Lung (tissue), 12 donors: ENCODE data around the gene ENTPD5. TPM values are rescaled to one million over a fixed set of nuclear protein-coding genes. Genes with fewer than 3 reads are reported as not detected.

ENCODE experiments used
- ATAC-seq: fragments of 200-7000 bp; cut with Tn5 transposase; one replicate; pipeline ENCODE4 v1.9.1; 2020; ENCODE audit warnings: moderate number of reproducible peaks; ENCODE audit not compliant: insufficient read depth, low FRiP score
- DNase-seq, 3 donors: peaks; one replicate each; pipeline ENCODE4 v3.0.0-alpha.2; 2013 to 2017
- H3K27ac ChIP-seq, 2 donors: one replicate each; pipeline ENCODE4 v1.5.1; 2013; ENCODE audit warnings: mild to moderate bottlenecking in 2 of 2, moderate library complexity in 2 of 2, control low read depth in 1 of 2, inconsistent platforms in 1 of 2, low read depth in 1 of 2, low read length in 1 of 2
- H3K27me3 ChIP-seq, 3 donors: one replicate each; pipeline ENCODE4 v1.5.1; 2013; ENCODE audit warnings: low read length in 2 of 3; ENCODE audit not compliant: control insufficient read depth in 3 of 3, insufficient read depth in 3 of 3
- H3K36me3 ChIP-seq, 4 donors: one replicate each; pipeline ENCODE4 v1.5.1; 2013; ENCODE audit warnings: low read length in 4 of 4, mild to moderate bottlenecking in 1 of 4, moderate library complexity in 1 of 4; ENCODE audit not compliant: control insufficient read depth in 4 of 4, insufficient read depth in 4 of 4
- H3K4me1 ChIP-seq, 5 donors: one replicate each; pipeline ENCODE4 v1.5.1; 2013; ENCODE audit warnings: low read length in 5 of 5, mild to moderate bottlenecking in 2 of 5, moderate library complexity in 1 of 5; ENCODE audit not compliant: control insufficient read depth in 5 of 5, insufficient read depth in 5 of 5
- H3K4me3 ChIP-seq: one replicate; pipeline ENCODE4 v1.5.1; 2013; ENCODE audit warnings: mild to moderate bottlenecking, control low read depth, moderate library complexity
- H3K9ac ChIP-seq, 2 donors: one replicate each; pipeline ENCODE4 v1.5.1; 2013; ENCODE audit warnings: low read length in 2 of 2, control low read depth in 1 of 2; ENCODE audit not compliant: insufficient read depth in 1 of 2
- H3K9me3 ChIP-seq, 4 donors: one replicate each; pipeline ENCODE4 v1.5.1; 2013; ENCODE audit warnings: low read length in 3 of 4, mild to moderate bottlenecking in 1 of 4, moderate library complexity in 1 of 4; ENCODE audit not compliant: control insufficient read depth in 4 of 4, insufficient read depth in 3 of 4
- WGBS, 2 donors: extraction: QIAGEN DNeasy Blood & Tissue Kit; methylation state at CpG; one replicate each; pipeline ENCODE4 v1.1.7; 2013; 5-methylcytosine and 5-hydroxymethylcytosine counted together
- polyA plus RNA-seq, 2 donors: library from polyadenylated mRNA; stranded (reverse); fragments of 200-250 nt; gene quantifications; one replicate each; pipeline ENCODE4 v1.2.1, GENCODE V29; 2013
- total RNA-seq, 2 donors: library from RNA; depleted of rRNA in 1 of 2; stranded (reverse); fragments of >200 nt in 1 of 2; gene quantifications; one replicate each; pipeline ENCODE4 v1.2.1, GENCODE V29; 2014 to 2021
- TF ChIP-seq, protein P1 (sequence below): IDR thresholded peaks from 2 replicates; pipeline ENCODE4 v1.5.1; 2012; ENCODE audit warnings: mild to moderate bottlenecking; ENCODE audit errors: control extremely low read depth, extremely low read depth
- donor health status: control.
- donor health status: control.
- donor health status: Bipolar disorder and iron deficiency.
- donor health status: healthy.
- donor health status: DM: yes; HTN: yes; CAD: no.

The ENTPD5 gene
- total and polyA plus RNA-seq, 4 donors: 5.5 to 18.4 (median 9.3) TPM

DNA sequence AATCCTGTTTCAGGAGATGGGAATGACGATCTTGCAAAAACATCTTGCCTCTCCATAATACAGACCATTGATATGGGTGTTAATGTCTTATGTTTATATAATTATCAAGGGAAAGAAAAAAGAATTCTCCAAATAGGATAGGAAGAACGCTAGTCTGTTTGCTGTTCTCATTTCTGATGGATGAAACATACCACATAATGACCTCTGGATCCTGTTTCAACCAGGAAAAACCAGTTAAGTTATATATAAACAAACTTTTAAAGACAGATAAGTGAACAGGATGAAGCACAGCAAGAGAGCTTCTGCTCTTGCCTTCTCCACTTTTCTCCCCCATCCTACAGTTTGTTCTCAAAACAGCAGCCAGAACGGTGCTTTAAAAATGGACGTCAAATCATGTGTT lies 41.2 kb downstream of the ENTPD5 start:
- ATAC-seq (no peak), DNase-seq (peak in 1 of 3 donors; percentile 1)
- WGBS, 2 donors: 47 to 58% methylated on average over 4 of the region's 4 CpGs
- Histone ChIP-seq H3K4me1 (peaks cover 0 to 7% (median 0%) of the 10 kb centered on the region in 5 donors), H3K4me3 (no peak overlapping the region), H3K36me3 (peaks cover 0 to 12% (median 6%) of the 10 kb centered on the region in 4 donors), H3K9ac (no peak overlapping the region), H3K27ac (no peak overlapping the region), H3K27me3 (no peaks in the 10 kb centered on the region), H3K9me3 (peaks cover 0 to 2% (median 0%) of the 10 kb centered on the region in 4 donors)
- TF ChIP-seq, protein P1, sequence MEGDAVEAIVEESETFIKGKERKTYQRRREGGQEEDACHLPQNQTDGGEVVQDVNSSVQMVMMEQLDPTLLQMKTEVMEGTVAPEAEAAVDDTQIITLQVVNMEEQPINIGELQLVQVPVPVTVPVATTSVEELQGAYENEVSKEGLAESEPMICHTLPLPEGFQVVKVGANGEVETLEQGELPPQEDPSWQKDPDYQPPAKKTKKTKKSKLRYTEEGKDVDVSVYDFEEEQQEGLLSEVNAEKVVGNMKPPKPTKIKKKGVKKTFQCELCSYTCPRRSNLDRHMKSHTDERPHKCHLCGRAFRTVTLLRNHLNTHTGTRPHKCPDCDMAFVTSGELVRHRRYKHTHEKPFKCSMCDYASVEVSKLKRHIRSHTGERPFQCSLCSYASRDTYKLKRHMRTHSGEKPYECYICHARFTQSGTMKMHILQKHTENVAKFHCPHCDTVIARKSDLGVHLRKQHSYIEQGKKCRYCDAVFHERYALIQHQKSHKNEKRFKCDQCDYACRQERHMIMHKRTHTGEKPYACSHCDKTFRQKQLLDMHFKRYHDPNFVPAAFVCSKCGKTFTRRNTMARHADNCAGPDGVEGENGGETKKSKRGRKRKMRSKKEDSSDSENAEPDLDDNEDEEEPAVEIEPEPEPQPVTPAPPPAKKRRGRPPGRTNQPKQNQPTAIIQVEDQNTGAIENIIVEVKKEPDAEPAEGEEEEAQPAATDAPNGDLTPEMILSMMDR: no peak

GRCh38 chr14:73976125-73976524 lies 43.0 kb downstream of the ENTPD5 start:
- peaks cover 0 to 15% (median 9%) of the 10 kb centered on the region in 4 donors for H3K36me3 ChIP-seq
- ATAC-seq: no peak
- H3K9ac ChIP-seq: no peak overlapping the region
- H3K27ac ChIP-seq: no peak overlapping the region
- 83 to 94% methylated on average over 6 of the region's 6 CpGs for WGBS, 2 donors
- peaks cover 0 to 7% (median 0%) of the 10 kb centered on the region in 5 donors for H3K4me1 ChIP-seq
- no peaks in the 10 kb centered on the region for H3K27me3 ChIP-seq
- no peak for DNase-seq
- TF ChIP-seq, protein P1: no peak
- H3K4me3 ChIP-seq: no peak overlapping the region
- peaks cover 0 to 2% (median 0%) of the 10 kb centered on the region in 4 donors for H3K9me3 ChIP-seq

DNA sequence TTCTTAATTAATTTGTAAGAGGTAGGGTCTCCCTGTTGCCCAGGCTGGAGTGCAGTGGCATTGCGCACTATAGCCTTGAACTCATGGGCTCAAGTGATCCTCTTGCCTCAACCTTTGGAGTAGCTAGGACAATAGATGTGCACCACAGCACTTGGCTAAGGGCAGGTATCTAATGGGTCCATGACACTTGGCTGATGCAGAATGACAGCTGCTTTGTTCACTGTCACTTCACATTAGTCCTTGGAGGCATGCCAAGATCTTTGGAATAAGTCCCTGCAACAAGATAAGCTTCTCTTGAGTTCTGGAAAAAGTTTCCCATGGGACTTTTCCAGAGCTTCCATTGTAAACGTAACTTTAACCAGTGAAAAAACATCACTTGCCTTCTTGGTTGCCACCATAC lies 45.6 kb downstream of the ENTPD5 start:
- H3K36me3 ChIP-seq: peaks cover 0 to 25% (median 12%) of the 10 kb centered on the region in 4 donors
- ATAC-seq (no peak), DNase-seq (peak in 2 of 3 donors; percentile 28 to 29)
- no peak overlapping the region for H3K27ac ChIP-seq
- peaks cover 0 to 7% (median 0%) of the 10 kb centered on the region in 5 donors for H3K4me1 ChIP-seq
- no peak overlapping the region for H3K4me3 ChIP-seq
- TF ChIP-seq, protein P1: no peak
- H3K9me3 ChIP-seq: peaks cover 0 to 2% (median 0%) of the 10 kb centered on the region in 4 donors
- no peaks in the 10 kb centered on the region for H3K27me3 ChIP-seq
- H3K9ac ChIP-seq: no peak overlapping the region
- 83 to 90% methylated on average over 2 of the region's 2 CpGs for WGBS, 2 donors

GRCh38 chr14:73968885-73969284 lies 50.2 kb downstream of the ENTPD5 start:
- no peak overlapping the region for H3K4me3 ChIP-seq
- peaks cover 0 to 5% (median 0%) of the 10 kb centered on the region in 5 donors for H3K4me1 ChIP-seq
- DNase-seq: no peak
- H3K36me3 ChIP-seq: peaks cover 4 to 26% (median 19%) of the 10 kb centered on the region in 4 donors
- WGBS, 2 donors: 77 to 91% methylated on average over 2 of the region's 2 CpGs
- H3K27ac ChIP-seq: no peak overlapping the region
- no peak for ATAC-seq
- H3K9me3 ChIP-seq: peaks cover 0 to 2% (median 0%) of the 10 kb centered on the region in 4 donors
- H3K27me3 ChIP-seq: no peaks in the 10 kb centered on the region
- TF ChIP-seq, protein P1: no peak
- no peak overlapping the region for H3K9ac ChIP-seq
